Mesodermal cell (in vitro differentiated cells): ENCODE measurements around the gene GRHL1.

Experiments used
- H3K27ac ChIP-seq: 2 replicates; pipeline ENCODE4 v1.7.0; 2013; ENCODE audit warnings: mild to moderate bottlenecking, low read depth, low read length, moderate library complexity; ENCODE audit not compliant: severe bottlenecking
- H3K36me3 ChIP-seq: 2 replicates; pipeline ENCODE4 v1.7.1; 2013; ENCODE audit warnings: mild to moderate bottlenecking, low read length, moderate library complexity; ENCODE audit not compliant: control insufficient read depth, insufficient read depth
- H3K4me1 ChIP-seq: one replicate; pipeline ENCODE4 v1.7.1; 2013; ENCODE audit warnings: mild to moderate bottlenecking, low read length; ENCODE audit not compliant: insufficient read depth, control insufficient read depth, poor library complexity, severe bottlenecking
- H3K4me3 ChIP-seq: 2 replicates; pipeline ENCODE4 v1.7.0; 2013; ENCODE audit warnings: low read length, control low read depth, mild to moderate bottlenecking; ENCODE audit not compliant: insufficient read depth, poor library complexity, severe bottlenecking; ENCODE audit errors: extremely low read depth
- H3K9me3 ChIP-seq: 2 replicates; pipeline ENCODE4 v1.7.1; 2013; ENCODE audit warnings: mild to moderate bottlenecking, low read length, moderate library complexity; ENCODE audit not compliant: control insufficient read depth
- WGBS, 2 experiments: methylation state at CpG; one replicate each; pipeline ENCODE4 v1.1.5; 2013; ENCODE audit warnings: missing lambda C conversion rate in 2 of 2; ENCODE audit not compliant: insufficient coverage in 2 of 2; 5-methylcytosine and 5-hydroxymethylcytosine counted together

The GRHL1 gene

DNA sequence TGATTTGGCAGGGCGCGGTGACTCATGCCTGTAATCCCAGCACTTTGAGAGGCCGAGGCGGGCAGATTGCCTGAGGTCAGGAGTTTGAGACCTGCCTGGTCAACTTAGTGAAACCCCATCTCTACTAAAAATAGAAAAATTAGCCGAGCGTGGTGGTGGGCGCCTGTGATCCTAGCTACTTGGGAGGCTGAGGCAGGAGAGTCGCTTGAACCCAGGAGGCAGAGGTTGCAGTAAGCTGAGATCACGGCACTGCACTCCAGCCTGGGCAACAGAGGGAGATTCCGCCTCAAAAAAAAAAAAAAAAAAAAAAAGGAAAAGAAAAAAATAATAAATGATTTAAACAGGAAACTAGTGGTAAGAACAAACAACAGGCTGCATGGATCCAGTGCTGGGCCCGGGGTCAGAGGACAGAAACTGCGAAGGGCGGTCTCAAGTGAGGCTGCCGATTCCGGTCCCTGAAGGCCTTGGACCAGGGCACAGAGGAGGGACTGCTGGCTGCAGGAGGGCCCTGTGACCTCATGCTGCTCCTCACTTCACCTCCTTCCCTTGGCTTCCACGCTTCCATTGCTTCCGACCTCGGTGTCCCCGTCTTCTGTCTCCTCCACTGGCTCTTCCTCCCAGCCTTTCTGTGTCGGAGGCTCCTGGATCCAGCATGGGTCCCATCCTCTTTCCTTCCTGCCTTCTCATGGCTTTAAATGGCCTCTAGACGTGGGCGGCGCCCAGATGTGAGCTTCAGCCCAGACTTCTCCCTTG lies 2.1 kb upstream of the GRHL1 start:
- Histone ChIP-seq H3K4me1 (peaks cover 2% of the 10 kb centered on the region), H3K9me3 (no peaks in the 10 kb centered on the region), H3K4me3 (no peak overlapping the region), H3K27ac (no peak overlapping the region), H3K36me3 (no peaks in the 10 kb centered on the region)
- WGBS, 2 experiments, result 95 to 96% methylated on average over 20 of the region's 23 CpGs

DNA sequence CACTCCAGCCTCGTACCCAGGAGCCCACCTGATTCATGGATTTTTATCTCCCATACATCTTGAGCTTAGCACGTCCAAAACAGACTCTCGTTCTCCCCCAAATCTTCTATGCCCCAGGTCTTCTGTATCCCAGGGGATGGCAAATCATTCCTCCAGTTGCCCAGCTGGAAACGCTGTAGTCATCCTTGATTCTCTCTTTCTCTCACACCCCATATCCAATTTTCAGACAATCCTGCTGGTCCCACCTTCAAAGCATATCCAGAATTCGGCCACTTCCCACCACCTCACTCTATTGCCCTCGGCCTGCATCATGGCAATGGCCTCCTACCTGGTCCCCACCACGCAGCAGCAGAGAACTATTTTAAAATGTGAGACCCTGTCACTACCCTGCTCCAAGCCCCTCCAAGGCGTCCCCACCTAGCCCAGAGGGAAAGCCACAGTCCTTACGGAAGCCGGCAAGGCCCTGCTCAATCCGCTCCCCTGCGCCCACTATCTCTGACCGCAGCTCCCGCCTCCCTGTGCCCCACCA lies 1.4 kb upstream of the GRHL1 start:
- Histone ChIP-seq H3K9me3 (no peaks in the 10 kb centered on the region), H3K4me1 (peaks cover 2% of the 10 kb centered on the region), H3K4me3 (peak overlapping the region; percentile 53), H3K27ac (no peak overlapping the region), H3K36me3 (no peaks in the 10 kb centered on the region)
- 91 to 94% methylated on average over 12 to 13 of the region's 14 CpGs for WGBS, 2 experiments

DNA sequence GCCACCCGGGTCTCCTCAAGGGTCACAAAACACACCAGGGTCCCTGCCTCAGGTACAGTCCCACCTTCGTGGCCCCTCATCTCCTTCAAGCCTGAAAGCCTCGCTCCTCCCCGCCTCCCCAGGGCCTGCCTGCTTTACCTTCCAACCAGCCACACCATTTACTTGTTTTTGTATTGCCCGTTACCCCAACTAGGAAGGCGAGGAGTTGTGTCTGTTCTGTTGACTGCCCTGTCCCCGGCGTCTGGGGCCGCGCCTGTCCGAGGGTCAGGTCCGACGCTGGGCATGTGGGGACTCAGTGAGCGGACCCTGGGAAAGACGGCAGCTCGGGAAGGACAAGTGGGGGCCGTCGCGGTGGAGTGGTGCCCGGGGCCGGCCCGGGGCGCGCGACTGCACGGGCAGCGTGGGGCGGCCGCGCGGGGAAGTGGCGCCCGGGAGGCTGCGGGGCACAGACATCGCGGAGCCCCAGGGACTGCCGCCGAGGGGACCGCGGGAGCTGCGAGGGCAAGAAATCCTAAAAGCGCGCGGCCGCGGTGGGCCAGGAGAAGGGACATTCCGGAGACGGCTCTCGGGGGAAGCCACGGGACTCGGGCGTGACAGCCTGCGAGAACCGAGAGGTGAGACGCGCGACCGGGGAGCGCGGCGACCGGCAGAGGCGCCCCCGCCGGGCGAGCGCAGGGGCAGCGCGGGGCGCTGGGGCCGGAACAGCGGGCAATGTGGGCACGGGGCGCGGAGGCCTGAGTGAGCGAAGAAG lies 797 bp upstream of the GRHL1 start:
- Histone ChIP-seq H3K4me1 (peaks cover 2% of the 10 kb centered on the region), H3K36me3 (no peaks in the 10 kb centered on the region), H3K9me3 (no peaks in the 10 kb centered on the region), H3K27ac (no peak overlapping the region), H3K4me3 (peak overlapping the region; percentile 53)
- 6% methylated on average over 48 to 57 of the region's 76 CpGs for WGBS, 2 experiments

DNA sequence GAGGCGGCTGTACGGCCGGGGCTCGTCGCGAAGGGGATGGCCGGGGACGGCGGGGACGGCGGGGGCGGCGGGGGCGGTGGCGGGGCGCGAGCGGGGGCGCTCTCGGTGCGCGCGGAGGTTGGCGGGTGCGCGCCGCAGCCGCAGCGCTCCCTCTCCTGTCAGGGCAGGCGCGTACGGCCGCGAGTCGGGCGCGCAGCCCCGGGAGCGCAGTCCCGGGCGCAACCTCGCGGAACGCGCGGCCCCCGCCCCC lies 296 bp upstream of the GRHL1 start:
- H3K27ac ChIP-seq, result no peak overlapping the region
- no peaks in the 10 kb centered on the region for H3K36me3 ChIP-seq
- 0 to 1% methylated on average over 11 to 18 of the region's 47 CpGs for WGBS, 2 experiments
- peaks cover 2% of the 10 kb centered on the region for H3K4me1 ChIP-seq
- peak overlapping the region; percentile 53 for H3K4me3 ChIP-seq
- no peaks in the 10 kb centered on the region for H3K9me3 ChIP-seq

DNA sequence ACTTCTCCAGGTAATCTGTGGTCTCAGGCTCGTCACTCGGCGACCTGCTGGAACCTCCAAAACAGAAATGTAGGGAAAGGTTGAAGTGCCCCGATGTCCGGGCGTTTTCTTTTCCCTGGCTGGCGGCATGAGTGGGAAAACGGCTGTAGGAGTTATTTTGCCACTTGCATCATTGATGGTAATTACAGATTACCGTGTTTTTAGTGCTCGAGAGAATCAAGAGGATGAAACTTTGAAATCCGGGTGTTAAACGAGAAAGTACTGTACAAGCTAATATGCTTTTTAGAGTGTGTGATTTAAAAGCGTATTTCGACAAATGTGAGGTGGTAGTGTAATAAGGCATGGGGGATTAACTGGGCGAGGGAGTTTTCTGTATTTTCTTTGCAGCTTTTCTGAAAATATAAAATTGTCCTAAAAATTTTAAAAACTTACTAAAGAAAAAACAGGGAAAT lies 819 bp downstream of the GRHL1 start:
- H3K4me3 ChIP-seq, result peak overlapping the region; percentile 44
- 17 to 32% methylated on average over 10 to 13 of the region's 15 CpGs for WGBS, 2 experiments
- no peak overlapping the region for H3K27ac ChIP-seq
- no peaks in the 10 kb centered on the region for H3K36me3 ChIP-seq
- no peaks in the 10 kb centered on the region for H3K9me3 ChIP-seq
- H3K4me1 ChIP-seq, result peaks cover under 1% of the 10 kb centered on the region

DNA sequence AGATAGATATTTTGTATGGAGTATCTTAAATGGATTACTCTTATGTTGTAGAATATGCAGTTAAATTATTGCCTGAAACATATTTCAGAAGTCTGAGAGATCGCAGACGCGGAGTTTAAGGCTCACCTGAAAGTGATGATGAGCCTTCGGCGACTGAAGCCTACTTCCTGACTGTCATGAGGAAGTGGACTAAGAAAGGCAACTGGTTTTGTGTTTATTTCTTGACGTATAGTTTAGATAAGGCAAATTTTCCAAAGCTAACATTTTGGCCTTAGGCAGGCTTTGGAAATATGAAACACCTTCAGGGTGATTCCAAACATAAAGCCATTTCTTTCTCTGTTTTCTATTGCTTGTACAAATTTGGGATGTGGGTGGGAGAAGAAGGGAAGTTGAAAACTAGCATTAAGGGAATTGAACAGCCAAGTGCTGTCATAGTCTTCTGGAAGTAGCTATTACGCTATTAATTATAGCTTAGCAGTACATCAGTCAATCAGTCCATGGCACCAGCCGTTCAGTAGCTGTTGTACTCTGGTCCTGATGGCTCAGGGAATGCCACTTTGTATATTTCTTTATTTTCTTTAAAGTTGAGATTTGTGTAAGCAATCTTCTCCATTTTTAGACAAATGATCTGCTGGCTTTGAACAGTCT lies 1.5 kb downstream of the GRHL1 start:
- Histone ChIP-seq H3K36me3 (no peaks in the 10 kb centered on the region), H3K9me3 (no peaks in the 10 kb centered on the region), H3K4me3 (no peak overlapping the region), H3K4me1 (no peaks in the 10 kb centered on the region), H3K27ac (no peak overlapping the region)
- WGBS, 2 experiments, result 86 to 90% methylated on average over 7 to 8 of the region's 8 CpGs

DNA sequence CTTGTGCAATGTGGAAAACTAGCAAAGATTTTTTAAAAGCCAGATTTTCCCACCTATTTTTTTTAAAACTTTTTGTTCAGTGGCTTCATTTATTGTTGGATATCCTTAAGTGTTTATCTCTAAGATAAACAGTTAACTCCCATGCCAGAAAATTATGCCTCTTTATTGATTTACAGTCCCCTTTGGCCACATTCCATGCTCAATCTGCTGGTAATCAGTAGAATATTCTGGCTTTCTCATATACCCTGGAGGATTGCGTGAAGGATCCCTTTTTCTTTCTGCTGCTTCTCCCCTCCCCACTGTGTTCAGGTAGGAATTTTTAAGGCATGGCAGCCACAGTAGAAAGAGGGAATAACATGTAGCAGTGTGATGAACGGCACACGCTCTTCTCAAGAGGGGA lies 2.6 kb downstream of the GRHL1 start:
- no peaks in the 10 kb centered on the region for H3K4me1 ChIP-seq
- 93 to 100% methylated on average over 2 to 3 of the region's 3 CpGs for WGBS, 2 experiments
- no peaks in the 10 kb centered on the region for H3K9me3 ChIP-seq
- H3K36me3 ChIP-seq, result no peaks in the 10 kb centered on the region
- H3K27ac ChIP-seq, result no peak overlapping the region
- H3K4me3 ChIP-seq, result no peak overlapping the region

DNA sequence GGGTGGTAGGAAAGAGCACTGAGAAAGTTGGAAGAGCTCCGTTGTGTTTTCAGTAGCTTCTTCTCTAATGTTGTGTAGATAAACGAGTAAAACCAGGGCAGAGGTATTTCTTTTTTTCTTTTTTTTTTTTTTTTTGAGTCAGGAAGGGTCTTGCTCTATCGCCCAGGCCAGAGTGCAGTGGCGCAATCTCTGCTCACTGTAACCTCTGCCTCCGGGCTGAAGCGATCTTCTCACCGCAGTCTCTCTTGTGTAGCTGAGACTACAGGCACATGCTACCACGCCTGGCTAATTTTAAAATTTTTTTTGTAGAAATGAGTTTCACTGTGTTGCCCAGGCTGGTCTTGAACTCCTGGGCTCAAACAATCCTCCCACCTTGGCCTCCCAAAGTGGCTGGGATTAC lies 6.6 kb downstream of the GRHL1 start:
- no peak overlapping the region for H3K27ac ChIP-seq
- no peak overlapping the region for H3K4me3 ChIP-seq
- no peaks in the 10 kb centered on the region for H3K9me3 ChIP-seq
- WGBS, 2 experiments, result 94 to 100% methylated on average over 4 to 7 of the region's 8 CpGs
- no peaks in the 10 kb centered on the region for H3K4me1 ChIP-seq
- no peaks in the 10 kb centered on the region for H3K36me3 ChIP-seq

DNA sequence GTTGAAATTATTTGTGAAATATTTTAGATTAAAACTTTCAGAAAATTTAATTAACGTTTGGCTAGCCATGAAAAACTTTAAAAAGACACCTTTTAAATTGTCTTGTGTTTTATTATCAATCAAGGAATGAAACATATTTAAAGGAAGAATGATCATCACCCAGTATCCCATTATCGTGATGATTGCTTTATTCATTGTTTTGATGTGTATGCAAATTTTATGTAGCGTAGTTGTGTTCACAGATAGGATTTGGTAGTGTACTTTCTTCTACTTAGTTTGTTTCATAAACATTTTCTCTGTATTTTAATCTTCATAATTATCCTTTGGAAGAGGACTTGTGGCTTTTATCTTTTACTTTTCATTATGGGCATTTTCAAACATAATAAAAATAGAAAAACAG lies 7.8 kb downstream of the GRHL1 start:
- Histone ChIP-seq H3K4me1 (no peaks in the 10 kb centered on the region), H3K36me3 (no peaks in the 10 kb centered on the region), H3K4me3 (no peak overlapping the region), H3K9me3 (no peaks in the 10 kb centered on the region), H3K27ac (no peak overlapping the region)
- WGBS, 2 experiments, result no CpG with 5 or more reads among the region's 3 CpGs

DNA sequence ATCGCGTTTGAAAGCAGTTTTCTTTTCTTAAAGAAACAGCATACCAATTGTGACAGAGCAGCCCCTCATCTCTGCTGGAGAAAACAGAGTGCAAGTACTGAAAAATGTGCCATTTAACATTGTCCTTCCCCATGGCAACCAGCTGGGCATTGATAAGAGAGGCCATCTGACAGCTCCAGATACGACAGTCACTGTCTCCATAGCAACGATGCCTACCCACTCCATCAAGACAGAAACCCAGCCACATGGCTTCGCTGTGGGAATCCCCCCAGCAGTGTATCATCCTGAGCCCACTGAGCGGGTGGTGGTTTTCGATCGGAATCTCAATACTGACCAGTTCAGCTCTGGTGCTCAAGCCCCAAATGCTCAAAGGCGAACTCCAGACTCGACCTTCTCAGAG lies 9.5 kb downstream of the GRHL1 start:
- 82 to 92% methylated on average over 8 to 10 of the region's 10 CpGs for WGBS, 2 experiments
- no peak overlapping the region for H3K4me3 ChIP-seq
- H3K27ac ChIP-seq, result no peak overlapping the region

More for the DNA sequence above, 9.5 kb downstream of the GRHL1 start:
- Histone ChIP-seq H3K9me3 (no peaks in the 10 kb centered on the region), H3K36me3 (no peaks in the 10 kb centered on the region), H3K4me1 (no peaks in the 10 kb centered on the region)
